HepG2 (cell line): Measurements from ENCODE around the gene RAPSN. TPM values are rescaled to one million over a fixed set of nuclear protein-coding genes. Genes with fewer than 3 reads are reported as not detected.

ENCODE experiments used
- DZIP1 ChIP-seq: sonication (generic); formaldehyde crosslinking; IDR thresholded peaks from 2 replicates; pipeline ENCODE4 v1.5.0; 2020; ENCODE audit warnings: mild to moderate bottlenecking, missing genetic modification reagents
- HDAC2 ChIP-seq: sonication (generic); formaldehyde crosslinking; IDR thresholded peaks from 2 replicates; pipeline ENCODE4 v1.4.0; 2020; ENCODE audit warnings: missing genetic modification reagents
- HNRNPL ChIP-seq: fragments of 200-400 bp; formaldehyde crosslinking; IDR thresholded peaks from 2 replicates; pipeline ENCODE4 v1.6.1; 2017; ENCODE audit warnings: mild to moderate bottlenecking, low read depth, low read length
- REST ChIP-seq, 2 experiments: IDR thresholded peaks; 2 replicates each; pipeline ENCODE4 v1.6.1; 2011 to 2012; ENCODE audit warnings: low read length in 2 of 2, borderline replicate concordance in 1 of 2, low read depth in 1 of 2, mild to moderate bottlenecking in 1 of 2, moderate library complexity in 1 of 2
- SALL1 ChIP-seq: sonication (generic); formaldehyde crosslinking; IDR thresholded peaks from 2 replicates; pipeline ENCODE4 v1.8.0; 2022; ENCODE audit warnings: mild to moderate bottlenecking, missing genetic modification reagents
- SMC3 ChIP-seq: IDR thresholded peaks from 2 replicates; pipeline ENCODE4 v1.6.1; 2011; ENCODE audit warnings: low read length, improper control_type of control experiment
- TP53 ChIP-seq: sonication (generic); formaldehyde crosslinking; conservative IDR thresholded peaks from 2 replicates; pipeline ENCODE4 v1.4.0; 2020; ENCODE audit warnings: missing genetic modification reagents
- ZBTB39 ChIP-seq: sonication (generic); formaldehyde crosslinking; IDR thresholded peaks from 2 replicates; pipeline ENCODE4 v1.5.0; 2020; ENCODE audit warnings: missing genetic modification reagents
- ZC3H4 ChIP-seq: sonication (generic); formaldehyde crosslinking; IDR thresholded peaks from 2 replicates; pipeline ENCODE4 v1.4.0; 2020; ENCODE audit warnings: missing genetic modification reagents, borderline replicate concordance
- ZNF362 ChIP-seq: sonication (generic); formaldehyde crosslinking; IDR thresholded peaks from 2 replicates; pipeline ENCODE4 v1.4.0; 2020; ENCODE audit warnings: missing genetic modification reagents, mild to moderate bottlenecking, borderline replicate concordance
- ZNF510 ChIP-seq: sonication (generic); formaldehyde crosslinking; IDR thresholded peaks from 2 replicates; pipeline ENCODE4 v1.4.0; 2020; ENCODE audit warnings: low read depth, mild to moderate bottlenecking, missing genetic modification reagents
- ZNF710 ChIP-seq: sonication (generic); formaldehyde crosslinking; IDR thresholded peaks from 2 replicates; pipeline ENCODE4 v1.5.0; 2020; ENCODE audit warnings: mild to moderate bottlenecking, missing genetic modification reagents, borderline replicate concordance
- ZNF790 ChIP-seq: sonication (generic); formaldehyde crosslinking; IDR thresholded peaks from 2 replicates; pipeline ENCODE4 v1.8.0; 2022; ENCODE audit warnings: missing genetic modification reagents, mild to moderate bottlenecking, borderline replicate concordance
- ZNF841 ChIP-seq: sonication (generic); formaldehyde crosslinking; IDR thresholded peaks from 2 replicates; pipeline ENCODE4 v1.8.1; 2023; ENCODE audit warnings: missing genetic modification reagents, borderline replicate concordance
- ZSCAN22 ChIP-seq: sonication (generic); formaldehyde crosslinking; IDR thresholded peaks from 2 replicates; pipeline ENCODE4 v1.4.0; 2020; ENCODE audit warnings: mild to moderate bottlenecking, missing genetic modification reagents
- polyA plus RNA-seq, 8 experiments: library from polyadenylated mRNA; depleted of rRNA in 3 of 8; stranded (reverse) in 7 of 8; unstranded in 1 of 8; fragments of >200 nt; fragmentation: Illumina TruSeq in 4 of 8; extraction: Trizol in 4 of 8; gene quantifications; 2 replicates each; pipeline versions ENCODE4 v1.2.1 to v1.2.3, GENCODE V29; 2011 to 2016; ENCODE audit warnings: low read depth in 4 of 8, missing spikeins in 1 of 8, mixed read lengths in 1 of 8; ENCODE audit not compliant: insufficient read depth in 1 of 8
- total RNA-seq, 5 experiments: library from RNA; depleted of rRNA; stranded (reverse); fragments of >200 nt; fragmentation: Illumina TruSeq; extraction: Trizol; gene quantifications; 2 replicates each; pipeline ENCODE4 v1.2.3, GENCODE V29; 2016; ENCODE audit warnings: low read depth in 1 of 5

The RAPSN gene
- total and polyA plus RNA-seq, 2 of the 13 experiments (the other 11 are each of a cell fraction or from before 2014, with no cell fraction given), result 0.15 to 1.2 TPM

GRCh38 chr11:47411884-47412746 lies 36.8 kb downstream of the RAPSN start (continued):
- TF ChIP-seq ZNF362 (CRISPR knock-in tag), result no peak
- TF ChIP-seq ZNF510 (CRISPR knock-in tag), result no peak
- TF ChIP-seq HDAC2 (CRISPR knock-in tag), result no peak
- TF ChIP-seq ZBTB39 (CRISPR knock-in tag), result no peak
- no peak for TF ChIP-seq REST (IDR thresholded peaks at IDR 0.05; ENCODE audit: borderline replicate concordance in 1 of 2, low read depth in 1 of 2, low read length in 2 of 2)
- TF ChIP-seq ZNF710 (CRISPR knock-in tag), result no peak
- no peak for TF ChIP-seq ZSCAN22 (CRISPR knock-in tag)
- TF ChIP-seq ZNF790, result no peak
- TF ChIP-seq SALL1, result no peak
- peak; percentile 42; the same call in 1 of the 2 replicates for TF ChIP-seq SMC3
- TF ChIP-seq HNRNPL, result peak; percentile 81; the same call in 1 of the 2 replicates
- no peak for TF ChIP-seq ZNF841 (CRISPR knock-in tag)
- no peak for TF ChIP-seq TP53 (CRISPR knock-in tag)
- TF ChIP-seq ZC3H4, result no peak
- peak; percentile 66; the same call in 1 of the 2 replicates for TF ChIP-seq DZIP1
